Stimulated activated CD8-positive, alpha-beta memory T cell treated with anti-CD3 and anti-CD28 coated beads, Interleukin-4, amount 100 ng/mL, for 24 hours (primary cell): Measurements from ENCODE around the gene RIMBP2.
"Not testable (repeated sequence)": the region's sequence is repeated elsewhere in the genome, so short reads cannot be mapped to it uniquely, and the experiment has no call there.

ENCODE experiments used
- DNase-seq: peaks from one replicate; pipeline ENCODE4 v3.0.0-alpha.2; 2020; ENCODE audit warnings: low read depth

Gene RIMBP2

GRCh38 chr12:130596241-130596640 lies 119.9 kb downstream of the RIMBP2 start:
- DNase-seq = no peak

GRCh38 chr12:130595566-130595965 lies 120.5 kb downstream of the RIMBP2 start:
- DNase-seq = no peak

GRCh38 chr12:130593056-130593455 lies 123.0 kb downstream of the RIMBP2 start:
- no peak for DNase-seq

- no peak for DNase-seq
Measured at GRCh38 chr12:130592641-130593040, 123.5 kb downstream of the RIMBP2 start.

- DNase-seq = no peak
Measured at GRCh38 chr12:130591736-130592135, 124.4 kb downstream of the RIMBP2 start.

GRCh38 chr12:130590685-130591084 lies 125.4 kb downstream of the RIMBP2 start:
- no peak for DNase-seq

GRCh38 chr12:130589540-130590317 lies 126.4 kb downstream of the RIMBP2 start:
- no peak for DNase-seq

- no peak for DNase-seq
Measured at GRCh38 chr12:130588696-130589539, 127.2 kb downstream of the RIMBP2 start.

- no peak for DNase-seq
Measured at GRCh38 chr12:130587966-130588365, 128.1 kb downstream of the RIMBP2 start.

GRCh38 chr12:130584475-130584874 lies 131.6 kb downstream of the RIMBP2 start:
- DNase-seq = not testable (repeated sequence)

- no peak for DNase-seq
Measured at GRCh38 chr12:130583800-130584199, 132.3 kb downstream of the RIMBP2 start.

- no peak for DNase-seq
Measured at GRCh38 chr12:130583317-130583716, 132.8 kb downstream of the RIMBP2 start.

GRCh38 chr12:130582286-130582685 lies 133.8 kb downstream of the RIMBP2 start:
- DNase-seq = no peak

GRCh38 chr12:130581782-130582181 lies 134.3 kb downstream of the RIMBP2 start:
- no peak for DNase-seq

- DNase-seq = no peak
Measured at GRCh38 chr12:130579231-130579630, 136.9 kb downstream of the RIMBP2 start.

- no peak for DNase-seq
Measured at GRCh38 chr12:130577351-130577750, 138.7 kb downstream of the RIMBP2 start.

- no peak for DNase-seq
Measured at GRCh38 chr12:130576371-130576816, 139.7 kb downstream of the RIMBP2 start.

- DNase-seq = no peak
Measured at GRCh38 chr12:130574402-130574801, 141.7 kb downstream of the RIMBP2 start.

- no peak for DNase-seq
Measured at GRCh38 chr12:130573766-130574165, 142.3 kb downstream of the RIMBP2 start.

GRCh38 chr12:130573235-130573634 lies 142.9 kb downstream of the RIMBP2 start:
- no peak for DNase-seq

GRCh38 chr12:130572553-130572952 lies 143.5 kb downstream of the RIMBP2 start:
- no peak for DNase-seq

- no peak for DNase-seq
Measured at GRCh38 chr12:130571734-130572133, 144.4 kb downstream of the RIMBP2 start.

GRCh38 chr12:130571089-130571488 lies 145.0 kb downstream of the RIMBP2 start:
- DNase-seq = no peak
